Measurements from ENCODE around the gene ELOB.

Gene ELOB

DNA sequence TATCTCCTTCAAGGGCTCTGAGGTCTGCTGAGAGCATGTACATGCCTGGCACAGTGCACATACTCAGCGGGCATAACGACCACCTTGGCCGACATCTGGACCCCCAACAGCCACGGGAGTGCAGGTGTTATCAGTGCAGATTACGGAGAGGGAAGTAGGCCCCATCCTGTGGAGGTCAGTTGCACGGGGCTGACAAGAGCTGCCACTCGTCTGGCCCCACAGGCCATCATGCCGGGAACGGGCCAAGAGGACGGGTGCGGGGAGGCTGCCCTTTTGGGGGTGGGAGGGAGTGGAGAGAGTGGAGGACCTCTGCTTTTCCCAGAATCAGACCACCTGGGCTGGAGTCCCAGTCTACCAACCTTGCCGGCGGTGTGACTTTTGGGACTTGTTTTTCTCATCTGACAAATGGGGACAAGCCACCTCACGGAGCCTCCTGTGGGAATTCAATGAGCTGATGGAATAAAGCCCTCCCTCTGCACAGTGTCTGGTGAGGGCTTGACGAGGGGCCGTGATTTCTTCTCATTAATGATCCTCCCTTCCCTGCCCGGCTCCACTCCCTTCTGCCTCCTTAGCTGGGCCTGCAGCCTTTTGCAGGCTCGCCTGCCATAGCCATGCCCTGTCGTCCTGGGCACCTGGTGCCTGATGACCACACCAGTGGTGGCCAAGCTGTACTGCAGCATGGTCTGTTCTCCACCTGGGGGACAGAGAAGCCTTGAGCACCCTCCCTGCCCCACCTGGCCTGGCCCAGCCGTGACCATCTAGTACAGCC lies 5.7 kb upstream of the ELOB start:
- no peak for DNase-seq (ENCODE audit: low read depth)

GRCh38 chr16:2779978-2780898 lies 3.2 kb upstream of the ELOB start:
- DNase-seq (ENCODE audit: low read depth) = no peak

DNA sequence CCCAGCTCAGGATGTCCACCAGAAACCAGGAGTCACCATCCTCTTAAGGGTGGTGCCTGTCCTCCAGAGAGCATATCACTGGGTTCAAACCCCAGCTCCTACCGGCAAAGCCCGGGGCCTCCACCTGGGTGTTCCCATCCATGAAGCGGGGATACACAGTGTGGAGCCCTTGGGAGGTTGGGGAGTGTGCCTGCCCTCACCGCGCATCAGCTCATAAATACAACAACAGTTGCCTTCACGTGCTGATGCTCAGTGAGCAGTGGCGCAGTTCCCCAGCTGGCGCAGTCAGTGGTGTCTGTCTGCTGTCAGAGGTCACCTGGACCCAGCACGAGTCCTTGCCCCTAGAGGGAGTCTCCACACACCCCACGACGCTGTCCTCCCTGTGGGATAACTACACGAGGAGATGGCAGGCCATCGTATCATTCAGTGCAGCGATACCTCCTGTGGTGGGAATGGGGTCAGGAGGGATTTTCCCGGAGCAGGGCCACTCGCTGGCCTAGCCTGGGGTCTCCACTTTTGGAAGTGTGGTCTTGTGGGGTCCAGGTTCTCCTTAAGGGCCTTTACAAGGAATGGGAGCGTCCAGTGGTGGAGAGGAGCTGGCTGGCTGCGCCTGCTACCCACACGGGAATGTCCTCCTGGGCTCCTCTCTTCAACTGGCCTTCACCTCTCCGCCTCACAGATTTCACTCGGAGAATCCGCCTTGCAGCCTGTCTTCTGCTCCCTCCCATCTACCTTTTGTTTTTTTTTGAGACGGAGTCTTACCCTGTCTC lies 2.3 kb upstream of the ELOB start:
- no peak for DNase-seq (ENCODE audit: low read depth)

DNA sequence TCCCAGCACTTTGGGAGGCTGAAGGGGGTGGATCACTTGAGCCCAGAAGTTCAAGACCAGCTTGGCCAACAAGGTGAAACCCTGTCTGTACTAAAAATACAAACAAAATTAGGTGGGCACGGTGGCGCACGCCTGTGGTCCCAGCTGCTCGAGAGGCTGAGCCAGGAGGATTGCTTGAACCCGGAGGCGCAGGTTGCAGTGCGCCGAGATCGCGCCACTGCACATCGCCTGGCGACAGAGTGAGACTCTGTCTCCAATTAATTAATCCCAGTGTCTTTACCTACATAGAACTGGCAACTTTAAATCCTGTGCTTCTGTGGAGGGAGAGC lies 1.5 kb upstream of the ELOB start:
- no peak for DNase-seq (ENCODE audit: low read depth)

DNA sequence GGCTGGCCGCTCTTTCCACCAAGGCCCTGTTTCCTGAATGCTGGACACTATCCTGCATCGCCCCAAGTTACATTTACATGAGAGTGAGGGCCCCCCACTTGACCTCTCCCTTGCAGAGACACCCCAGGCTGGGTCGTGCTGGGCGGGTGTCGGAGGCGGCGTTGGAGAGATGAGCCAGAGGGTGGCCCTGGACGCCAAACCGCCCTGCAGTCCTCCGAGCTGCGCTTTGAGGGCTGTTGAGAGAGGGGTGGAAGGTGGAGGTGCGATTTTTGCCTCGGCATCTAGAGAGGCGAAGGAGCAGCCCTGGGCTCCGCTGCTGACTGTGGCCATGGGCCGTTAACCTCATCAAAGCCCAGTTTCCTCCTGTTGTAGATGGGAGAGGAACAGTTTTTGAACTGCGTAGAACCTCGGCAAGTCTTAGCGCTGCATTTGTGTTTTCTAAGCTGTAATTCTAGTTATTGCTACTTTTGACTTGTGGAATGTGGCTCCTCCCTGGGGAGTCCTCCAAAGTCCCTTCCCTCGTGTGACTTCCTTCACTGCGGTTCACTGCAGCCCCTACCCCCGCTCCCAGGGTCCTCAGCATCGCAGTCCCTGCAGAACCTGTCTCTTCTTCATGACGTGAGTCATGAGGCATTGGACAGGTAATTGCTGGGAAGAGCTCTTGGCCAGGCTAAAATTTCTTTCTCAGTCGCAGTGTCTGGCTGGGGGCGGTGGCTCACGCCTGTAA lies 986 bp upstream of the ELOB start:
- no peak for DNase-seq (ENCODE audit: low read depth)

- peak; percentile 43 for DNase-seq (ENCODE audit: low read depth)
These were observed 460 bp downstream of the ELOB start for GRCh38 chr16:2776500-2777139.

DNA sequence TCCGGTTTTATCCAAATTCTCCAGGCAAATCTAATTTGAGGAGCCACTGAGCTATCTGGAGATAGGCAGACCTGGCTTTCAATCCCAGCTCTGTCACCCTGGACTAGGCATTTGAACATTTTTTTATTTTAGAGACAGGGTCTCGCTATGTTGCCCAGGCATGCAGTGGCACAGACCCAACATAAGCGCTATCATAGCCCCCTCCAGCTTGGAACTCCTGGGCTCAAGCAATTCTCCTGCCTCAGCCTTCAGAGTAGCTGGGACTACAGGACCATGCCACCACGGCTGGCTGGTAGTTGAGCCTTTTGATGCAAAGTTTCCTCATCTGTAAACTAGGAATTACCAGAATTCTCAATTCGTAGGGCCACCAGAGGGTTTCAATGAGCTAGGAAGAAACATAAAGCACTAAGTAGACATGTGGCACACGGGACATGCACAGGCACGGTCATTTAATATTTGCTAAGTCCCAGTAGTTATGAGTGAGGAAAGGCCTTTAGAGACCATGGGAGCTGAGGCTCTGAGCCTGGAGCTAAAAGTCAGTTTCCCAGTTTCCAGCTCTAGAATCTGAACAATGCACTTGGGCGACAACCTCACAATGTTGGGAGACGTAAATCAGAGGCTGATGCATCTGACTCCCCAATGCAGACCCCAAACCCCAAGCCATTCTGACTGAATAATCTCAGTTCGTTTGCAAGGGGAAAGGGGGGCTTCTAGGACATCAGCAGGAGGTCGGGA lies 1.1 kb downstream of the ELOB start:
- no peak for DNase-seq (ENCODE audit: low read depth)

DNA sequence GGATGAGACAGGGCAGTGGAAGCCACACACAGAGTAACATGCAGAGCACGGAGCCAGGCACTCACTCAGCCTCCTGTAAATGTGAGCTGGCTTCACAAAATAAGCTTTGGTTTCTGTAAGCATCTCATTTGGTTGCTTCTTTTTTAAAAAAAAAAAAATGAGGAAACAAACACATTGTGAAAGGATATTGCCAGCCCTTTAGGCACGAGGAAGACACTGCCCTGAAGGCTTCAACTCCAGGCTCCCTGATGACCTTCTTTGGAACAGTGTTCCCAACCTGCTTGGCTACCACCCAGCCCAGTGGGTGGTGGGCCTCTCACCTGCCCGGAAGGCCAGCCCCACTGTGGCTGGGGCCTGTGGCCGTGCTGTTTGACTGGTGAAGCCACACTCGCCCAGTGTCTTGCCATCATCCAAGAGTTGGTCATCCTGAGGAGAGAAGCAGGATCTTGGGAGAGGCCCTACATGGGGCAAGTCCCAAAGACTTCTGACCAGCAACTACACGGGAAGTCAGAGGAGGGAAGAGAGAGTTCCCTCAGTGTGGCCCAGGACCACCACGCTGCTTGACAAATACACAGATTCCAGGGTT lies 1.9 kb downstream of the ELOB start:
- DNase-seq (ENCODE audit: low read depth) = no peak

- no peak for DNase-seq (ENCODE audit: low read depth)
These were observed 2.8 kb downstream of the ELOB start for GRCh38 chr16:2774161-2774891.

- DNase-seq (ENCODE audit: low read depth) = peak; percentile 58
These were observed 3.7 kb downstream of the ELOB start for GRCh38 chr16:2773188-2773968.

DNA sequence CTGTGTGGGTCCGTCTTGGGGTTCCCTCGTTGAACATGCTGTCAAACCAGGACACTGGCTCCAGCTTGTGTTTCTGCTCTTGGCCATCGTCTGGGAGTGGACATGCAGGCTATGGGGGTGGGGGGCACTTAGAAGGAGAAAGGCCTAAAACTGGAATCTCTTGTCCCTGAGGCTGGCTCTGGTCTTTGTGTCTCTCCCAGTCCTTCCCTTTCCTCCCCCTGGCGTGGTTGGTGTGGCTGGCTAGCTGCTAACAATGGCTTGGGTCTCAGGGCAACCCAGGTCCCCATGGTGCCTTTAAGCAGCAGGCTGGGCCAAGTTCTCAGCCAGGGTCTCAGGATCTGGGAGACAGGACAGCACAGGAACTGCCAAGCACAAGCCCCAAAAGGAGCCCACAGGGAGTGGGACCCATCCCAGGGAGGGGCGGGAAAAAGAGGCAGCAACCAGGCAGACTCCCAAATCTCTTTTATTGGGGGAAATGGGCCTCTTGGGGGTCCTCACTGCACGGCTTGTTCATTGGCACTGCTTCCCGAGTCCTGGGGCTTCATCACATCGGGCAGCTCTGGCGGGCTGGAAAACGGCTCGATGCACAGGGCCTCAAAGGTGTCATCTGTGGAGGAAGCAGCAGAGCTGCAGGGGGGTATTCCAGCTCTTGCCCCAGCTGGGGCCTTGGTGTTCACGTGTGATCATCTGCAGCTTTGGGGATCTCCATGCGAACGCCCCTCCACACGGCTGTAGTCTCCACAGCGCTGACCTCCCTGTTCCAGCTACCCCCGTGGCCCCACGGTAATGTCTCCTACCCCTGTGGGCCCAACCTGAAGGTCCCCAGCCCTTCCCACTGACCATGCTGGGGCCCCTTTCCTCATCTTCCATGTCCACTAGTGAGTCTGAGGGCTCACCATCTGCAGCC lies 5.3 kb downstream of the ELOB start:
- no peak for DNase-seq (ENCODE audit: low read depth)

DNA sequence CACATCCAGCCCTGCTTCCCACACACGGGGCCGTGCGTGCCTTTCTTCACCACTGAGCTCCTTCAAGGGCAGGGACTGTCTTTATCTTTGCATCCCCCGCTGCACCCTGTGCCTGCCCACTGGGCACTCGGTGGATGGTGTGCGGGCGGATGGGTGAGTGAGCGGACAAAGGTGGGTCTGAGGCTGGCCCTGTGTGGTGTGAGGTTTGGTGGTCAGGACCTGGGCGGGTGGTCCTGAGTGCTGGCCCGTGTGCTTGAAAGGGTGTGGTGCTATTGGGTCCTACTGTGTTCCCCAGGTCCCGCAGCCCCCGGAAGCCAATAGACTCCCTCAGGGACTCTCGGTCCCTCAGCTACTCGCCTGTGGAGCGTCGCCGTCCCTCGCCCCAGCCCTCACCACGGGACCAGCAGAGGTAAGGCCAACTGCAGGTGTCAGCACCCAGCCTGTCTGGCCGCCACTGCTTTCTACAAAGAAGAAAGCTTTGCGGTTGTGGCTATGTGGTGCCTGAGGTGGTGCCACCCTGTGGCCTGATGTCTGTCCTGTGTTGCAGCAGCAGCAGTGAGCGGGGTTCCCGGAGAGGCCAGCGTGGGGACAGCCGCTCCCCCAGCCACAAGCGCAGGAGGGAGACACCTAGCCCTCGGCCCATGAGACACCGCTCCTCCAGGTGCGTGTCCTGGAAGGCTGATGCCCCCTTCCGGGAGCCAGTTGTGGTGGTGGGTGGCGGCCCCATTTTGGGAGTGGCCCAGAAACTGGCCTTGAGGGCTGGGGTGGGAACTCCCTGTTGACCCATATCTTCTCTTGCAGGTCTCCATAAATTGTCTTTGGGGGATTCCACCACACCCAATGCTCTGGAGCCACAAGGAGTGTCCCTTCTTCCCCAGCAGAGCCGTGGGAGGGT lies 6.8 kb downstream of the ELOB start:
- no peak for DNase-seq (ENCODE audit: low read depth)

GRCh38 chr16:2769675-2770056 lies 7.4 kb downstream of the ELOB start:
- no peak for DNase-seq (ENCODE audit: low read depth)

DNA sequence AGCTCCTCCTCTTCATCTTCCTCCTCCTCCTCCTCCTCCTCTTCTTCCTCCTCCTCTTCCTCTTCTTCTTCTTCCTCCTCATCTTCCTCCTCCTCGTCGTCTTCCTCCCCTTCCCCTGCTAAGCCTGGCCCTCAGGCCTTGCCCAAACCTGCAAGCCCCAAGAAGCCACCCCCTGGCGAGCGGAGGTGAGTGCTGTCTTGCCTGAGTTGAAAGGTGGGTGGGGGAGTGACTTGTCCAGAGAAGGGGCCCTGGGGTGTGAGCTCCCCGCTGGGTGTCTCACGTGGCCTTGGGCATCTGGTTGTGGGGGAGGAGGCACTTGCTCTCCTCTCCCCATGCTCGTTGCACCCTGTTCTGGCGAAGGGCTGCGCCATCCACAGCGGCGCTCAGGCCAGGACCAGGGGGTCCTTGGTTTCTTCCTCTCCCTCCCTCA lies 8.0 kb downstream of the ELOB start:
- no peak for DNase-seq (ENCODE audit: low read depth)

DNA sequence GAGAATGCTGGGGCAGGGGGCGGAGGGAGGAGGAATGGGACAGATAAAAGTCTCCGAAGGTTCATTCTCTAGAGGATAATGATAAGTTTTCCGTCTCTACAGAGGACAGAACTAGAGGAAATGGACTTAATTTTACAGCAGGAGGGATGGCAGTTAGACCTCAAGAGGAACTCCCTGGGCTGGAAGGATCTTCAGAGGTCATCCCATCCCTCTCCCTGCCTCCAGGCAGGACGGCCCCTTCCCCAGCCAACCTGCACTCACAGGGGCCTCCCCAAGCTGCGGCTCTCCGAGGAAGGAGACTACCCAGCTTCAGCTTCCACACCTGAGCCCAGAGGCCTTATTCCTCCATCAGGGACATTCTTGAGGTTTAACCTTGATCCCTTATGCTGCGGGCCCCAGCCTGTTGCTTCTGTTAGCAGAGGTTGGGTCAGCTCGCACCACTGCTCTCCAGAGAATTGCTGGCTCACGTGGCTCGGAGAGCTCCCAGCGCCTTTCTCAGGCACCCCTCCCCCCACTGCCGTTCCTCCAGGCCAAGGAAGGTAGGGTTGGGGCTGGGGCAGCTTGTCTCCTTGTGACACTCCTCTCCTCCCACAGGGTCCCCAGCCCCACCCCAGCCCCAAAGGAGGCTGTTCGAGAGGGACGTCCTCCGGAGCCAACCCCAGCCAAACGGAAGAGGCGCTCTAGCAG lies 8.5 kb downstream of the ELOB start:
- DNase-seq (ENCODE audit: low read depth) = no peak

GRCh38 chr16:2767891-2768290 lies 9.2 kb downstream of the ELOB start:
- DNase-seq (ENCODE audit: low read depth) = peak; percentile 38

Measured in ELR (cell line).